GM19467 (cell line): ENCODE measurements around the gene THEMIS.
A peak's percentile ranks its signal among the peaks of the same experiment; 100 is the strongest.
"Not testable (repeated sequence)": the region's sequence is repeated elsewhere in the genome, so short reads cannot be mapped to it uniquely, and the experiment has no call there.

Experiments used
- ATAC-seq: cut with Tn5 transposase; IDR thresholded peaks from one replicate; pipeline ENCODE4 v1.9.1; 2021; ENCODE audit warnings: mild to moderate bottlenecking, moderate library complexity; ENCODE audit not compliant: unreplicated experiment

Gene THEMIS

DNA sequence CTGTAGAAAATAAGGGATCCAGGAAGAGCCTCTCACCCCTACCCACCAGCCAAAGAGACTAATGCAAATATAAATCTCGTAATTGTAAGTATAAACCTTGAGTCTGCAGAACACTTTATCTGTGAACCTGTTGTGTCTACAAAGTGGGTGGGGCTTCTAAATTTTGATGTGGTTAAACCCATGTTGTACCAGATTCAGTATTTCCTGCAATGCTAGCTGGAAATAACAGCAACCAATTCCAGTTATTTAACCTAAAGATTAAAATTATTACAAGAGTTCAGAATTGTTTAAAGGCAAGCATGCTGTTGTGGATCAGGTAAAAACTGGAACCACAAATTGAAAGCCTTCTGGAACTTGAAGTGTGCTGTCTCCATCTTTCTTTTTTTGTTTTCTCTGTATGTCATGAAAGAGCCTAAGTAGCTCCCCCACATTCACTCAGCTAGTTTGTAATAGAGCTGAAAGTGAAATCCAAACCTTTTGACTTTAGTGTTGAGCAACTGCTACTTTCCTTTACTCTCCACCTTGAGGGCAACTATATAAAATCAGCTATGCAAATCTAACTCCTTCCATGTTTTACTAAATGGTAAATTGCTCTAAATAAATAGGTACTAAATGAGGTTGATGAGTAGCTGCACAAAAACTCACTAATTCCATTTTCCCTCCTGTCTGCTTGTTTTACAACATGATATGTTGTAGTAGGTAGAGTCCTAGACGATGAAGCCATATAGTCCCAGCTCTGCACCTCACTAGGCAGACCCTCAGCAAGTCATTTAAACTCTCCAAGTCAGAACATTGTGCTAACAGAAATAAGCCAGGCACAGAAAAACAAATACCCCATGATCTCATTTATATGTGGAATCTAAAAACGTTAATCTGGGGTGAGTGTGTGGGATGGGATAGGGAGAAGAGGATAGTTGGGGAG is 17.9 kb upstream of the THEMIS start:
- ATAC-seq, result peak; percentile 59

DNA sequence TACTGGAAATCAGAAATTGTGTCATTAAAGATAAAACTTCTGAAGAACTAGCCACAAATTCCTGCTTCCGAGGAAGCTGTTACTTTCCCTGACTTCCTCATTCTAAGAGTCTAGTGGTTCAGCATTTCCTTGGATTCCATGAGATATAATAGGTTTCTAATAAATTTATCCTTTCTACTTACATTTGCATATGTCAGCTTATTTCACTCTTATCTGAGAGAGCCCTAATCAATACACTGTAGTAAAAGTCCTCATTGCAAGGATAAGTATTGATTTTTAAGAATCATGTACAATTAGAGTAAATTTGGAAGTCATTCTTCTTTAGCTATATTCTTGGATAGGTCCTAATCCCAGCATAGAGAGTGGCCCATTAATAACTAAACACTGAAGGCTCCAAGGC is 16.9 kb upstream of the THEMIS start:
- no peak for ATAC-seq

DNA sequence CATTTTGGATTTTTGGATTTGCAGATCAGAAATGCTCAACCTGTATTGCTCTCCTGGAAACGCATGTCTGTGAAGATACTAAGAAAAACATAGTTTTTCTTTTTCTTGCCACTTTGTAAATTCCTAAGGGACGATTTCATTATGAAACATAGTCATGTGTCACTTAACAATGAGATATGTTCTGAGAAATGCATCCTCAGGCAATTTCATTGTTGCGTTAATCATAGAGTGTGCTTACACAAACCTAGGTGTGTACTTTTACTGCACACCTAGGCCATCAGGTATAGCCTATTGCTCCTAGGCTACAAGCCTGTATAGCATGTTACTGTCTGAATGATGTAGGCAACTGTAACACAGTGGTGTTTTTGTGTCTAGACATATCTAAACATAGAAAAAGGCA is 13.4 kb upstream of the THEMIS start:
- ATAC-seq, result no peak

DNA sequence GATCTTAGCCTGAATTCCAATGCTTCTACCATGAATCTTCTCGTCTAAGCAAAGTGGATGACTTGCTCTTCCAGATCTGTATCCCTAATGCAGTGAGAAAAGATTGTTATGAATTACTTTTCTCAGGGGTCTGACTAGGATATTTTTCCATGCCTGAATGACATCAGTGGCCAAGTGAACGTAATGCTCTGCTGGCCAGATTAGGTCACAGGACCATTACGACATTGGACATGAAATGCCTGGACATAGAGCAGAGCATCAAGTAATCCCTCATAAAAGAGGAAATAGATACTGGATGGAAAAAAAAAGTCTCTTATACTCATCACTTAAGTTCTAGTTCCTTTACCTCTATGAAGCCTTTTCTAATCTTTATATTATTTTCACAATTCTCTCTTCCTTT is 12.1 kb upstream of the THEMIS start:
- no peak for ATAC-seq

DNA sequence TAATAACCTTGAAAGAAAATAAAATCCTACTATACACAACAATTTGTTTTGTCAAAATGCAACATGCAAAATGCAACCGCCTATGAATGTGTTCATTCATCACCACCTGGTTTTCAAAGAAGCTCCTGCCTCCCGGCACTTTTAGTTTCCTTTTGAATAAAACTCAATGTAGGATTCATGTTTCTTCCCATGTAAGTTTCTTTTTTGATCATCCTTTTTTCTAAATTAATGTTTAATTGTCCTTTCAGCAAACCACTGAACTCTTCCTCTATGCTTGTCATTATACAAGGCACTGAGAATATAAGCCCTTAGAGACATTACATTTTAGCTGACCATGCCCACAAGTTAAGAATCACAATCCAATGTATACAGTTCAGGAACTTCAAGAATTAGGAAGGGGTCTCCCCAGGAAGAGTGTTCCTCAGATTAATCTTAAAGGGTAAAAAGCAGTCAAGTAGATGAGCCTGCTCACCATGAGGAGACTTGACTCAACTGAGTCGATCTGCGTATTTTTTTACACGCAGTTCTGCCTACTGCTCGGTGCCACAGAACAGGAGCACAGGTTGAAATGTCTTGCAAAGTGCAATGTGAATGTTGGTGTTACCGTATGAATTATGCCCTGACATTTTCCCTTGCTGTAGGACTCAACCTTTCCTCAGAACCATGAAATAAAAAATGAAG is 7.2 kb upstream of the THEMIS start:
- ATAC-seq, result peak; percentile 78

DNA sequence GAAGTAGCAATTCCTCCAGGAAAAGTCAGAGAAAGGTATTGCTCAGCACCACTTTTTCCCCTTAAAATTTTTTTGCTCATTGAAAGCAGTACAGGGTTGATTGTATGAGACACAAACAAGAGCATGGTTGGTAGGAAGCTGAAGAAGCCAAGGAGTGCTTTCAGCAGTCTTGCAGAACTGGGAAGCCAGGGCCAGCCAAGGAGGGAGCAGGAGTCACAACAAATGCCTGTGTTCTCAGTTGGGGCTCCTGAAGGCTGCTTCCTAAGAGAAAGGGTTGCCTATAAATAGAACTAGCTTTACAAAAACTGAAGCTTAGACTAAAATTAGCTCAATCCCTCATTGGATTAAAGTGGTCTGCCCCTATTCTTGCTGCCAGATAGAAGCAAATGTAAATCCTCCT is 3.3 kb upstream of the THEMIS start:
- ATAC-seq, result no peak

DNA sequence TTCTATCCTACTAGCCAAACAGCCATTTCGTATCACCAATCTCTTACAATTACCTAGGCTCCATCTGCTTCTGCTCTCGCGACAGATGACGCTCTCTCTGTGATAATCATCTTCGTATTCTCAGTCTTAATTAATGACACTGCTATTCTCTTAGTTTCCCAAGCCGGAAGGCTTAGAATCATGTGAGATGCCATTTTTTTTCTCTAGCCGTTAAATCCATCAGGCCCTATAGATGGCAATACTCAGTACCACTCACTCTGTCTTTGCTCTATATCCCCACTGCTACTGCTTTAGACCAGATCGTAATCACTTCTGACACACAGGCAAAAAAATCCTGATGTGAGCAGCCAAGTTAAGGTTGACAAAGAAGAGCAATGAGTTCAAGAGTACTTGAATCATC is 2.1 kb upstream of the THEMIS start:
- no peak for ATAC-seq

DNA sequence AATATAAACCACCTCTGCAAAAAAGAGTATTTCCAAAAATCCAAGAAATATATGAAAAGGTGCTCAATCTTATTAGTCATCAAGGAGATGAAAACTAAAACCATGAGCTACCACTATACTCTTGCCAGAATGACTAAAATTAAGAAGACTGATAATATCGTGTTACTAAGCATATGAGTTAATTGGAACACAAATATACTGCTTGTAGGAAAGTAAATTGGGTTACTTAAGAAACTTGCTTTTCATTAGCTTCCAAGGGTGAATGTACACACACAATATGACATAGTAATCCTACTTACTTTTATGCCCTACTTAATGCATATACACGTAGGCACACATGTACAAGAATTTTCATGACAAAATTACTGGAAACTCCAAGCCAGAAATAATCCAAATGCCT is 3.4 kb downstream of the THEMIS start:
- no peak for ATAC-seq

DNA sequence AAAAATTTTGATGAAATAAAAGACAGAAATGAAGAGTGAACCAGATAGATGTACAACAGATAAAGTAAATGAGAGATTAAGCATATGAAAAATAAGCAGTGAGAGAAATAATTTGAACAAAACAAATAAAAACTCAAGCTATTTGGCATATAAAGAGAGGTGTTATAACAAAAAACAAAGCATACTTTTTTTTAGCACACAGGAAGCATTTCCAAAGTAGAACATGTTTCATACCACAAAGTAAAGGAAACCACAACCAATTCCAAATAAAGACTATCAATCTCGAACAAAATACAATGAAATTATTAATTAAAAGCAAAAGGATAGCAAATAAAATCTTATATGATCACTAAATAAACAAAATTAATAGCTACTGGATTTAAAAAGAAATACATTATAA is 6.8 kb downstream of the THEMIS start:
- no peak for ATAC-seq

DNA sequence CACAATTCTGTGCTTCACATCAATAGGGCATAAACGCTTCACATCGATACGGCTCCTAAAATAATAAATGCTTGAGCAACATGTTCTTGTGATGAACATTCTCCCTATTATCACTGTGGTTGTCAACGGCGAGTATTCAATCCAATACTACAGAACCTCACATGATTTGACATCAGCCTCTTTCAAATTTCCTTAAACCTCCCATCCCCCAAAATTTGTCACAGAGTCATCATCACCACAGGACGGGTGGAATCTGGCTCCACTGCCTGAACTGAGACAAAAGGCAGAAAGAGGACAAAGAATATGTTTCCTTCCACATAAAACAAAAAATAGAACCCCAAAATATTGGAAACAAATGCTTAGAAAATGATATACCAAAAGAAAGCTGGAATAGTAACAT is 7.3 kb downstream of the THEMIS start:
- no peak for ATAC-seq

DNA sequence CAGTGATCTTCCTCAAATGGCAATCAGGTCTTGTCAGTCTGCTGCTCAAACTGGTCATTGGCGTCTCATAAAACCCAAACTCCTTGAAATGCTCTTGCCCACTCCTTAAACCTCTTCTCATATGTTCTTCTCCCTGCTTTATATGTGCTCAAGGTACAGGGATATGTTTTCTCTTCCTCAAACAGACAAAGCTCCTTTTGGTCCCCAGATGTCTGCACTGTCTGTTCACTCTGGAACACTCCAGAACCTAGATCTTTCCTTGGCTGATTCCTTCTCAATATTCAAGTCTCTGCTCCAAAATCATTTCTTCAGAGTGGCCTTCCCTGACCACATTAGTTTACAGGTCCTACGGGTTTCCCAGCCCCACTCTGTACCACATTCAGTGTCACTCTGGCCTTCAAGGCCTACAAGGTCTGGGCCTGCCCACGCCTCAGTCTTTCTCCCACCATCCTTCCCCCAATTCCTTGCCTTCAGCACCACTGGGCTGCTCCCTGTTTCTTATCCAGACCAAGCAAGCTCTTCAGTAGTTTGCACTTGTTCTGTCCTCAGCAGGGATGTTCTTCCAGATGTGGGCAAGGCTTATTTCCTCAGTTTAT is 9.0 kb downstream of the THEMIS start:
- ATAC-seq, result no peak

DNA sequence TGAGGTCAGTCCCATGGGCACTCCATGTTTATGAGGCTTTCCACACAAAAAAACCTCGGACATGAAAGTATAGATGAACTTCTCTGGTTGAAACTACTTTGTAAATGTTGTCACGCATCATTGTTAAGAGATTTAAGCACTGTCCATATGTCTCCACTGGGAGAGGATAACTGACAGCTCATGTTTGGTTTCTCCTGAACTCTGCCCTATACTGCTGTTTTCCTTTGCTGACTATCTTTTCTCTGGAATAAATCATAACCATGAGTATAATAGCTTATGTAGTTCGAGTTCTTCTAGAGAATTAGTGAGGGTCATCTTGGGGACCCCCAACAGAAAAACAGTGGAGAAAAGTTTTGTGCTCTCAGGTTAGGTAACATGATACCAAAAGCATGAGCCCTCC is 14.3 kb downstream of the THEMIS start:
- ATAC-seq, result no peak

DNA sequence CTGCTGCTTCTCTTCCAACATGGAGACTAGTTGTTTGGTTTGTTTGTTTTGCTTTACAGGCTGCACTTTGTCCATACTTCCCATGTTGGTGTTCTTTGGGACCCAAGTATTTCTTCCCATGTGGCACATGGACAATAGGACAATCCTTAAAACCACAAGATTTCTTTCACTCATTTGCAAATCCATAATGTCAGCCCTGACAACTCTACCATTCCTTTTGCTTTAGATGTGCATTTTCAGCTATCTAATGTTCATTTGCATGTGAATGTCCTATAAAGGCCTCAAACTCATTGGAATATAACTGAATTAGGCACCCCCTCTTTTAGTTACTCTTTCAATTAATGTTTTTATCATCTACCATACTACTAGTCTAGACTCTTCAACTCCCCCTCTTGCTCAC is 16.7 kb downstream of the THEMIS start:
- ATAC-seq, result no peak

DNA sequence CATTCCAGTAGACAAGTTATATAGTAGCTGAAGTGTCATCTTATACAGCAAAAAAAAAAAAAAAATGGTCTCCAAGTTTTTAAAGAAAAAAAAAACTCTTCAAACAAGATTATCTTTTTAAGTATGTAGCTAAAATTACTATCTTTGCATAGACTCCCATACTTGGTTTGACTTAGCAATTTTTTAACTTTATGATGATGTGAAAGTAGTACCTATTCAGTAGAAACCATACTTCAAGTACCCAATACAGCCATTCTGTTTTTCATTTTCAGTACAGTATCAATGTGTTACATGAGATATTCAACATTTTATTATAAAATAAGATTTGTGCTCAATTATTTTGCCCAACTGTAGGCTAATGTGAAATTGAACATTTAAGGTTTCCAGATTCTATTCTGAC is 18.9 kb downstream of the THEMIS start:
- ATAC-seq, result not testable (repeated sequence)

DNA sequence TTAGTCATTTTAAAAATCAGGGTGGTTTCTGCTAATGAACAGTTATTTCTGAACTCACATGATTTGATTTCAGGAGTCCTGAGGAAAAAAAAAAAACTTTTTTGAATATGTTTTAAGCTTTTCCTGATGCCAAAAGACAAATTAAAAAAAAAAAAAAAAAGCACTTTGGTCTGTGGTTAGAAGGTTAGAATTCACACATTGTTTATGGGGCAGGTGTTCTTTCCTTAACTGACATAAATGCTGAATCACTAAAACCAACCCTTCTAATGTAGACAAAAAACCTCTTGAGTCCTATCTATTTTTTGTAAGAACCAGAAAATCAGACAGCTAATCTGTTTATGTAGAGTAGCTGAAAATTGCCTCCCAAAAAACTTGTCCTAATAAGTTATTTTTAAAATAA is 20.4 kb downstream of the THEMIS start:
- no peak for ATAC-seq

DNA sequence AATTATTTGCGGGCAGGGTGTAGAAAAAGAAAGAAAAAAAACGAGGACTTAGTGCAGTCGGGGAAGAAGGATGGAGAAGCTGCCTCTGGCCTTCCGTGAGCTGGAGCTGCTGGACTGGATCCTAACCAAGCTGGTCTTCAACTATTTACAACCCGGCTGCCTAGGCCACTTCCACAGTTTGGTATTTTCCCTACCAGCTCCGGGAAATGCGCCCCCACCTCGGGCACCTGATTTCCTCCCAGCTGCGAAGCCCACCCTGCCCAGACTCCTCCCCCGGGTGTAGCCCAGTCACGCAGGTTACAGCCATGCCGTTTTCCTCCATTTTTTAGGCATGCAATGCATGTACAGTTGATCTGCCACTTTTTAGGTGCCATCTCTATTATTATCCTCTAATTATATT is 21.2 kb downstream of the THEMIS start:
- ATAC-seq, result no peak

DNA sequence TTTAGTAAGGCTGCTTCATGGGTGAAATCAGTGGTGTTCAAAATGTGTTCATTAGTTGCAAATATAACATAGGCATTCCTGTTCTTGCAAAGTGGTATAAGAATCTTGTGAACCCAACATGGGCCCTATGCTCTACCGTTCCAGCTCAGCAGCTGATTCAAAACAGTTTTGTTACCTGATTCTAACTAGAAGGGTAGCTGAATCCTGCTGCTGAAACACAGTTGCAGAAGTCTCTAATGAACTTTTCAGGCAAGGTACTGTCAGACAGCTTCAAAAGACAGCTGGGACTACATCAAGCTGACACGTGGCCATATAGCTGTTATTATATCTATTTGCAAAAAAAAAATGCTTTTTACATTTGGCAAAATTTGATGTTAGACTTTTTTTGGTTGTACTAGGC is 22.7 kb downstream of the THEMIS start:
- no peak for ATAC-seq

DNA sequence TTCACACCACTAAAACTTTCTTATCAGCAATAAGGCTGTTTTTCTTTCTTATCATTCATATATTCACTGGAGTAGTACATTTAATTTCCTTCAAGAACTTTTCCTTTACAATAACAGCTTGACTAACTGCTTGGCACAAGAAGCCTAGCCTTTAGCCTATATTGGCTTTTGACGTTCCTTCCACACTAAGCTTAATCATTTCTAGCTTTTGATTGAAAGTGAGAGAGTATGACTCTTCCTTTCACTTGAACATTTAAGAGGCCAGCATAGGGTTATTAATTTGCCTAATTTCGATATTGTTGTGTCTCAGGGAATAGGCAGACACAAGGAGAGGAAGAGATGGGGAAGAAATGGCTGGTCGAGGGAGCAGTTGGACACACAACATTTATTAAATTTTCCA is 23.6 kb downstream of the THEMIS start:
- ATAC-seq, result peak; percentile 55

DNA sequence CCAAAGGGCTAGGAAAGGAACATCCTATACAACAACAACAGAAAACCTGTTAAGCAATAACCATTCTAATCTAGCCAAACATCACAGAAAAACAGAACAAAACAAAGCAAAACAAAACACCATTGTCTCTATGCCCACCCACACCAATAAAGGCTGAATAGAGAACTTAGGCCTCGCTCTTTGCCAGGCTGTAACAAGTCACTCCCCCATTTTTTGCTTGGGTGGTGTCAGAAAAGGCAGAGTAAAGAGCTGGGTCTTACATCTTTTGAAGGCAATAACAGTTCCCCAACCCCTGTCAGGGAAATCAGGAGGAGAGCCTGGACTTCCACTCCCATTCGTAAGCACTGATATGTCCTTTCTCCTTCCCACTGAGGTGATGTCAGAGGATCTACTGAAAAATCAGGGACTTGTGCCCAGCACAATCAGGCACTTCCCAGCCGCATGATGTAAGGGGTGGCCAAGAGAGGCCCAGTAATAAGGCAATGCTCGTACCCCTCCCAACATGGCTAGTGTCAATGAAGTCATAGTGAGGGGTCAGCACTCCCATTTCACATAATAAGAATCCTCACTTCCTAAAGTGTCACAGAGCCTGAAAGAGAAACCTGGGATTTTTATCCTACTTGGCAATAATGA is 31.0 kb downstream of the THEMIS start:
- no peak for ATAC-seq

DNA sequence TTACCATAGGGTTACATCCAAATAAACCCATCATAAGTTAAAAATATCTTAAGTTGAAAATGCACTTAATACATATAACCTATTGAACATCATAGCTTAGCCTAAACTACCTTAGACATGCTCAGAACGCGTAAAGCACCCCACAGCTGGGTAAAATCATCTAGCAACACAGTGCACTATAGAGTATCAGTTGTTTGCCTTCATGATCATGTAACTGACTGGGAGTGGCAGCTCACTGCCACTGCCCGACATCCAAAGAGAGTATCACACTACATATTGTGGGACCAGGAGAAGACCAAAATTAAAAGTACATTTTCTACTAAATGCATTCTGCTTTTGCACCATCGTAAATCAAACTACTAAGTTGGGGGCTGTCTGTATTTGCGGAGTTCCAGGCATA is 31.7 kb downstream of the THEMIS start:
- ATAC-seq, result no peak

DNA sequence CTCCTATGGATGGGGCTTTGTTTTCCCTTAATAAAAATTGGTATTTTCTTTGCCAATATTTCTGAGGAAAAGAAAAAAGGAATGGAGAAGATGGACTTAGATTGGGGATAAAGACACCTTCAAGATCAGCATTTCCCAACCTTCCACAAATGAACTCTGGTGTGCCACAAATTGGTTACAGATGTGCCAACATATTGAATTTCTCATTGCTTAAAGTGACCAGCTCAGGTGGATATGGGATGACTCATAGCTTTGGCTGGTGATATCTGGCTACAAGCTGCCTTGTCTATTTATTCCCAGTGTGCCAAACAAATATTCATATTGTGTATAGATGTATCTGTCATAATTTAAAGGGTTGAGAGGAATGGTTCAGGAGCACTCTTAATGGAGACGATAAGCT is 32.5 kb downstream of the THEMIS start:
- ATAC-seq, result no peak

DNA sequence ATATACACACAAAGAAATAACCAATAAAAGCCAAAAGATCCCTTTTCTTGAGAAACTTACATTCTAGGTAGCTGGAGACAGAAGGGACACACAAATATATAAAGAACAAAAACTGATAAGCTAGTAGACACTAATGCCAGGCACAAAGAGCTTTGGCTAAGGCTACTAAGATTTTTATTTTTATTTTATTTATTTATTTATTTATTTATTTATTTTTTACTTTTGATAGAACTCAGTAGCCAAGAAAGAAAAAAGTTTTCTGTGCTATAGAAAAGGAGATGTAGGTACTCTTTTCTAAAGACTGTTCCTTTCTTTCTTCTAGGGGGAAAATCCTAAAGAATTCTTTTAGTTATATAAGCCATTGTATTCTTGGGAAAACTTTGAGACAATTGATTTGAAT is 34.1 kb downstream of the THEMIS start:
- no peak for ATAC-seq
